GM12872 (cell line): ENCODE results near the gene CST7.

Experiments used
- CTCF ChIP-seq: IDR thresholded peaks from 3 replicates; pipeline ENCODE4 v1.5.1; 2011; ENCODE audit warnings: low read depth, mild to moderate bottlenecking, low read length, moderate library complexity; ENCODE audit not compliant: insufficient read depth

The CST7 gene

GRCh38 chr20:24912397-24913075 lies 36.5 kb upstream of the CST7 start:
- TF ChIP-seq CTCF = no peak

GRCh38 chr20:24913076-24913628 lies 35.9 kb upstream of the CST7 start:
- no peak for TF ChIP-seq CTCF

- no peak for TF ChIP-seq CTCF
Observed at GRCh38 chr20:24914388-24915241, 34.5 kb upstream of the CST7 start.

GRCh38 chr20:24915440-24915839 lies 33.6 kb upstream of the CST7 start:
- TF ChIP-seq CTCF = no peak

GRCh38 chr20:24915892-24916291 lies 33.2 kb upstream of the CST7 start:
- TF ChIP-seq CTCF = no peak

GRCh38 chr20:24916412-24916811 lies 32.7 kb upstream of the CST7 start:
- TF ChIP-seq CTCF = no peak

GRCh38 chr20:24917056-24917455 lies 32.0 kb upstream of the CST7 start:
- no peak for TF ChIP-seq CTCF
